ENCODE results near the gene SPDEF. TPM values are rescaled to one million over a fixed set of nuclear protein-coding genes. Genes with fewer than 3 reads are reported as not detected.

SPDEF gene
- total RNA-seq, 2 donors from 2014 or later: not detected

DNA sequence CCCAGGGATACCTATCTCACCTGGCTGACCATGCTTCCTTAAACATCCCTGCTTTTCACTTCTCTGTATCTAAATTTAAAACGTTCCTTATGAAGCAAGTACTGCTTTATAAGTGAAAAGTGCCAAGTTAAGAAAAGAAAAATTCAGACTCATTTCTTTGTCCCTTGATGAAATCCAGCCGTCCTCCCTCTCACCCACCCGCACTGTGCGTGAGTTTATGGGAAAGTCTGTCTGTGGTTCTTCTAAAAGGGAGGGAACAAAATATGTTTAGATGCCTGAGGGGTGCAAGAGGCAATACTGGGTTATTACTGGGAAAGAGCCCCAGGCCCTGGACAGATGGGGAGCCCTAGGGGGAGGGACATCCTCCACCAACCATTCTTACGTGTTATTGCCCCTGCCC, 31.2 kb downstream of the SPDEF start:
- ATAC-seq: no peak
- intact Hi-C loops (cut with DNase I): no loop called here
- Histone ChIP-seq H3K4me3 (no peak overlapping the region), H3K27ac (no peak overlapping the region), H3K36me3 (replicated peaks in 1 of 2; ENCODE audit: insufficient read depth in 1 of 2, low read depth in 2 of 2) (no peaks in the 10 kb centered on the region), H3K9me3 (no peaks in the 10 kb centered on the region), H3K27me3 (no peaks in the 10 kb centered on the region), H3K4me1 (peaks cover 10% of the 10 kb centered on the region)
- TF ChIP-seq CTCF (IDR thresholded peaks at IDR 0.05) (no peak), POLR2A (IDR thresholded peaks at IDR 0.05) (no peak)
- no peak for DNase-seq
- 79 to 87% methylated on average over 5 of the region's 5 CpGs for WGBS, 2 donors

DNA sequence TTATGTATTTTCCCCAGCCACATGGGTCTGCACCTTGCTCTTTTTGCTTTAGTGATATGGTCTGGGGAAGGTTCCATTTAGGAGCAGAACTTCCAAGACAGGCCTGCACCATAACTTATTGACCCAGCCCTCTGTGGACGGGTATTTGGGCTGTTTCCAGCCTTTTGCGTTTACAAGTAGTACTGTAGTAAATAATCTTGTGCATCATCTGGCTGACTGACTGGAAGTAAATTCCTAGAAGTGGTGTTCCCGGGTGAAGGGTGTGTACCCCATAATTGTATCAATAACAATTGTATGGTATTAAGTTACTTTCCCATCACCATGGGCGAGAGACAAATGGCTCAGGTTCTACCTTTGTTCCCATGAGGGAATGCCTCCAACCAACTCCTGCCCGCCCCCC, 31.6 kb downstream of the SPDEF start:
- Histone ChIP-seq H3K27me3 (no peaks in the 10 kb centered on the region), H3K9me3 (no peaks in the 10 kb centered on the region), H3K36me3 (replicated peaks in 1 of 2; ENCODE audit: insufficient read depth in 1 of 2, low read depth in 2 of 2) (no peaks in the 10 kb centered on the region), H3K27ac (no peak overlapping the region), H3K4me1 (peaks cover 10% of the 10 kb centered on the region), H3K4me3 (no peak overlapping the region)
- WGBS, 2 donors: 57 to 66% methylated on average over 5 of the region's 5 CpGs
- TF ChIP-seq CTCF (IDR thresholded peaks at IDR 0.05): no peak
- no peak for TF ChIP-seq POLR2A (IDR thresholded peaks at IDR 0.05)
- peak in 1 of 4 donors; percentile 4 for DNase-seq
- intact Hi-C loops (cut with DNase I): no loop called here
- ATAC-seq: no peak

- TF ChIP-seq CTCF (IDR thresholded peaks at IDR 0.05) (no peak), POLR2A (IDR thresholded peaks at IDR 0.05) (no peak)
- Histone ChIP-seq H3K27ac (no peak overlapping the region), H3K4me1 (peaks cover 10% of the 10 kb centered on the region), H3K36me3 (replicated peaks in 1 of 2; ENCODE audit: insufficient read depth in 1 of 2, low read depth in 2 of 2) (no peaks in the 10 kb centered on the region), H3K4me3 (no peak overlapping the region), H3K27me3 (no peaks in the 10 kb centered on the region), H3K9me3 (no peaks in the 10 kb centered on the region)
- intact Hi-C loops (cut with DNase I): no loop called here
- WGBS, 2 donors: 77 to 88% methylated on average over 8 of the region's 8 CpGs
- DNase-seq (peak in 1 of 4 donors; percentile 8), ATAC-seq (no peak)
These were observed 32.5 kb downstream of the SPDEF start for GRCh38 chr6:34523441-34524206.

DNA sequence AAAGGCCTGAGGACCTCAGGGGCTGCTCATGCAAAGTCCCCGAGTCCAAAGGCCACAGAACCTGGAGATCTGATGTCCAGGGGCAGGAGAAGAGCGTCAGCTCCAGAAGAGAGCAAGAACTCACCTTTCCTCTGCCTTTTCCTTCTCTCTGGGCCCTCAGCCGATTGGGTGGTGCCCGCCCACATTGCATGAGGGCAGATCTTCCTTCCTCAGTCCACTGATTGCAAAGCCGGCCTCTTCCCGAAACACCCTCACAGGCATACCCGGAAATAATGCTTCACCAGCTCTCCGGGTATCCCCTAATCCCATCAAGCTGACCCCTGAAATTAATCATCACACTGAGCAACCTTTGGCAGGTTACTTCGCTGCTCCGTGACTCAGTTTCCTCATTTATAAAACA, 33.4 kb downstream of the SPDEF start:
- H3K4me1 ChIP-seq: peaks cover 10% of the 10 kb centered on the region
- 74 to 75% methylated on average over 10 of the region's 10 CpGs for WGBS, 2 donors
- H3K4me3 ChIP-seq: no peak overlapping the region
- intact Hi-C loops (cut with DNase I): no loop called here
- H3K27ac ChIP-seq: no peak overlapping the region
- H3K9me3 ChIP-seq: no peaks in the 10 kb centered on the region
- DNase-seq (peak in 1 of 4 donors; percentile 1), ATAC-seq (no peak)
- no peak for TF ChIP-seq CTCF (IDR thresholded peaks at IDR 0.05)
- TF ChIP-seq POLR2A (IDR thresholded peaks at IDR 0.05): no peak
- H3K36me3 ChIP-seq (replicated peaks in 1 of 2; ENCODE audit: insufficient read depth in 1 of 2, low read depth in 2 of 2): no peaks in the 10 kb centered on the region
- no peaks in the 10 kb centered on the region for H3K27me3 ChIP-seq

All from body of pancreas (tissue), 4 donors.